Measurements from ENCODE around the gene RYR3. TPM values are rescaled to one million over a fixed set of nuclear protein-coding genes. Genes with fewer than 3 reads are reported as not detected.
"Not testable (repeated sequence)": the region's sequence is repeated elsewhere in the genome, so short reads cannot be mapped to it uniquely, and the experiment has no call there.

The RYR3 gene
- polyA plus RNA-seq, 3 donors, result 0.02 to 4.4 (median 0.80) TPM

- WGBS, 3 donors, result 72 to 85% (median 84%) methylated on average over 4 of the region's 4 CpGs
- H3K27ac ChIP-seq (ENCODE audit: low read depth, low read length), result no peak overlapping the region
These were observed 223.9 kb downstream of the RYR3 start for GRCh38 chr15:33534642-33535041.

- WGBS, 3 donors, result 50 to 52% (median 52%) methylated on average over 3 of the region's 3 CpGs
These were observed 224.4 kb downstream of the RYR3 start for GRCh38 chr15:33535135-33535534.

GRCh38 chr15:33539825-33540573, 229.2 kb downstream of the RYR3 start:
- WGBS, 3 donors, result 63 to 73% (median 67%) methylated on average over 10 of the region's 10 CpGs
- H3K27ac ChIP-seq (ENCODE audit: low read depth, low read length), result no peak overlapping the region

More at GRCh38 chr15:33535135-33535534, 224.4 kb downstream of the RYR3 start:
- H3K27ac ChIP-seq (ENCODE audit: low read depth, low read length), result no peak overlapping the region

GRCh38 chr15:33543957-33544356, 233.2 kb downstream of the RYR3 start:
- no peak overlapping the region for H3K27ac ChIP-seq (ENCODE audit: low read depth, low read length)
- WGBS, 3 donors, result 70 to 85% (median 83%) methylated on average over 3 of the region's 3 CpGs

GRCh38 chr15:33545866-33546265, 235.1 kb downstream of the RYR3 start:
- WGBS, 3 donors, result 79 to 89% (median 87%) methylated on average over 3 of the region's 3 CpGs
- H3K27ac ChIP-seq (ENCODE audit: low read depth, low read length), result no peak overlapping the region

- whole genome bisulfite sequencing, 3 donors, result 19 to 35% (median 28%) methylated on average over 5 of the region's 5 CpGs
- H3K27ac ChIP-seq (ENCODE audit: low read depth, low read length), result no peak overlapping the region
These were observed 237.1 kb downstream of the RYR3 start for GRCh38 chr15:33547876-33548275.

- no peak overlapping the region for H3K27ac ChIP-seq (ENCODE audit: low read depth, low read length)
- 49 to 61% (median 55%) methylated on average over 6 of the region's 6 CpGs for WGBS, 3 donors
These were observed 241.1 kb downstream of the RYR3 start for GRCh38 chr15:33551860-33552259.

GRCh38 chr15:33553157-33553556, 242.4 kb downstream of the RYR3 start:
- no peak overlapping the region for H3K27ac ChIP-seq (ENCODE audit: low read depth, low read length)
- WGBS, 3 donors, result 76 to 80% (median 79%) methylated on average over 4 of the region's 4 CpGs

GRCh38 chr15:33559207-33559890, 248.6 kb downstream of the RYR3 start:
- H3K27ac ChIP-seq (ENCODE audit: low read depth, low read length), result no peak overlapping the region
- WGBS, 3 donors, result 24 to 50% (median 47%) methylated on average over 3 of the region's 3 CpGs

GRCh38 chr15:33561407-33561806, 250.6 kb downstream of the RYR3 start:
- no peak overlapping the region for H3K27ac ChIP-seq (ENCODE audit: low read depth, low read length)
- WGBS, 3 donors, result 41 to 57% (median 54%) methylated on average over 3 of the region's 3 CpGs

GRCh38 chr15:33561967-33562366, 251.2 kb downstream of the RYR3 start:
- WGBS, 3 donors, result 62 to 87% (median 86%) methylated on average over 5 of the region's 5 CpGs
- H3K27ac ChIP-seq (ENCODE audit: low read depth, low read length), result no peak overlapping the region

GRCh38 chr15:33565094-33565493, 254.3 kb downstream of the RYR3 start:
- no peak overlapping the region for H3K27ac ChIP-seq (ENCODE audit: low read depth, low read length)
- 37 to 42% (median 41%) methylated on average over 3 of the region's 3 CpGs for whole genome bisulfite sequencing, 3 donors

- no peak overlapping the region for H3K27ac ChIP-seq (ENCODE audit: low read depth, low read length)
These were observed 256.9 kb downstream of the RYR3 start for GRCh38 chr15:33567652-33568051.

GRCh38 chr15:33569036-33569435, 258.3 kb downstream of the RYR3 start:
- no peak overlapping the region for H3K27ac ChIP-seq (ENCODE audit: low read depth, low read length)
- 64 to 92% (median 84%) methylated on average over 1 of the region's 1 CpG for WGBS, 3 donors

GRCh38 chr15:33577911-33578310, 267.1 kb downstream of the RYR3 start:
- 36 to 93% (median 86%) methylated on average over 2 of the region's 2 CpGs for WGBS, 3 donors

GRCh38 chr15:33580526-33580925, 269.8 kb downstream of the RYR3 start:
- WGBS, 3 donors, result 66 to 85% (median 75%) methylated on average over 2 of the region's 2 CpGs
- no peak overlapping the region for H3K27ac ChIP-seq (ENCODE audit: low read depth, low read length)

More at GRCh38 chr15:33577911-33578310, 267.1 kb downstream of the RYR3 start:
- not testable (repeated sequence) for H3K27ac ChIP-seq (ENCODE audit: low read depth, low read length)

GRCh38 chr15:33581032-33581431, 270.3 kb downstream of the RYR3 start:
- no peak overlapping the region for H3K27ac ChIP-seq (ENCODE audit: low read depth, low read length)
- WGBS, 3 donors, result 27 to 48% (median 29%) methylated on average over 3 of the region's 3 CpGs

GRCh38 chr15:33584797-33585196, 274.0 kb downstream of the RYR3 start:
- WGBS, 3 donors, result 31 to 55% (median 52%) methylated on average over 8 of the region's 8 CpGs
- no peak overlapping the region for H3K27ac ChIP-seq (ENCODE audit: low read depth, low read length)

GRCh38 chr15:33586786-33587697, 276.3 kb downstream of the RYR3 start:
- 51 to 87% (median 76%) methylated on average over 17 of the region's 17 CpGs for WGBS, 3 donors
- H3K27ac ChIP-seq (ENCODE audit: low read depth, low read length), result no peak overlapping the region
